Measurements from ENCODE around the gene PGM5. TPM values are rescaled to one million over a fixed set of nuclear protein-coding genes. Genes with fewer than 3 reads are reported as not detected.

PGM5 gene
- total RNA-seq, 1 experiment from 2014 or later = 0.15 TPM

- ChIA-PET POLR2A (no interaction called here), CTCF (no interaction called here), RAD21 (ENCODE audit: low non-redundant PET in 1 of 2, low total read pairs in 2 of 2, uncharacterized antibody in 2 of 2, unreplicated experiment in 2 of 2) (no interaction called here)
- Histone ChIP-seq H3K9ac (ENCODE audit: low read length) (no peak within 1 kb of the TSS), H3K4me1 (ENCODE audit: control insufficient read depth in 1 of 2, insufficient read depth in 2 of 2, low read length in 2 of 2) (no peaks in the 10 kb centered on the region), H3K79me2 (ENCODE audit: insufficient read depth, low read length) (no peaks in the 10 kb centered on the region), H3K27me3 (ENCODE audit: insufficient read depth, low read length) (peaks cover 8% of the 10 kb centered on the region), H4K20me1 (ENCODE audit: insufficient read depth) (no peaks in the 10 kb centered on the region), H3K4me3 (replicated peaks in 1 of 2; ENCODE audit: low read depth in 1 of 2, low read length in 2 of 2) (no peak within 1 kb of the TSS), H3K36me3 (ENCODE audit: control insufficient read depth in 1 of 2, insufficient read depth in 2 of 2, low read length in 2 of 2) (no peaks in the 10 kb centered on the region), H3K9me2 (ENCODE audit: insufficient read depth) (no peaks in the 10 kb centered on the region), H3K4me2 (ENCODE audit: low read length) (no peak within 1 kb of the TSS), H3K27ac (ENCODE audit: low read depth, low read length) (no peak within 1 kb of the TSS), H2AFZ (ENCODE audit: low read depth, low read length, poor library complexity, severe bottlenecking) (no peak within 1 kb of the TSS), H3K9me3 (ENCODE audit: control insufficient read depth in 1 of 2, insufficient read depth in 1 of 2, low read depth in 1 of 2, low read length in 2 of 2) (no peaks in the 10 kb centered on the region)
- intact Hi-C loops (cut with micrococcal nuclease) = no loop called here
- ATAC-seq (no peak), DNase-seq (ENCODE audit: low read depth, low spot score) (no peak)
- TF ChIP-seq POLR2A (IDR thresholded peaks at IDR 0.05; ENCODE audit: borderline replicate concordance, extremely low read depth, insufficient read depth, insufficient read length) (no peak), ZBTB33 (IDR thresholded peaks at IDR 0.05; ENCODE audit: extremely low read depth, insufficient replicate concordance, low read length) (no peak), FOSL1 (IDR thresholded peaks at IDR 0.05; ENCODE audit: low read depth) (no peak), SIN3A (IDR thresholded peaks at IDR 0.05; ENCODE audit: low read depth) (no peak), POLR2AphosphoS5 (IDR thresholded peaks at IDR 0.05; ENCODE audit: low read depth, low read length) (no peak), YY1 (IDR thresholded peaks at IDR 0.05; ENCODE audit: extremely low read depth, insufficient replicate concordance, low read depth, low read length) (no peak), EZH2phosphoT487 (IDR thresholded peaks at IDR 0.05; ENCODE audit: borderline replicate concordance) (no peak), TCF7L2 (IDR thresholded peaks at IDR 0.05; ENCODE audit: borderline replicate concordance, extremely low read depth, insufficient read depth, insufficient read length) (no peak), RAD21 (IDR thresholded peaks at IDR 0.05; ENCODE audit: low read depth) (no peak), ELF1 (IDR thresholded peaks at IDR 0.05; ENCODE audit: borderline replicate concordance, low read depth) (no peak), CEBPB (IDR thresholded peaks at IDR 0.05; ENCODE audit: low read depth) (no peak), EGR1 (IDR thresholded peaks at IDR 0.05; ENCODE audit: low read depth) (no peak), ZFX (IDR thresholded peaks at IDR 0.05) (no peak), SP1 (IDR thresholded peaks at IDR 0.05; ENCODE audit: low read depth) (no peak), CBX3 (IDR thresholded peaks at IDR 0.05; ENCODE audit: low read depth) (no peak), ATF3 (IDR thresholded peaks at IDR 0.05) (no peak), REST (IDR thresholded peaks at IDR 0.05; ENCODE audit: low read depth) (no peak), EZH2 (IDR thresholded peaks at IDR 0.05) (no peak)
- BruUV-seq (replicated peaks) = no TSS peak
Measured at GRCh38 chr9:68540712-68541535, 184.5 kb downstream of the PGM5 start, which contains the start of gene TMEM252. TMEM252 (minus strand) TSS chr9:68540883; CDS start chr9:68540814, 69 bp downstream.
